ENCODE results near the gene LLCFC1.

The LLCFC1 gene

GRCh38 chr7:142935941-142936565 lies 3.2 kb upstream of the LLCFC1 start:
- Histone ChIP-seq H3K4me3 (ENCODE audit: low read depth, low read length) (no peak overlapping the region), H3K36me3 (replicated peaks) (no peaks in the 10 kb centered on the region), H3K27me3 (replicated peaks) (no peaks in the 10 kb centered on the region), H3K27ac (no peak overlapping the region)
- DNase-seq: no peak
- in situ Hi-C loops (cut with HindIII; ENCODE audit: low pct_ligation_motif_present, low sequenced_read_pairs): no loop called here
- TF ChIP-seq, protein P1, sequence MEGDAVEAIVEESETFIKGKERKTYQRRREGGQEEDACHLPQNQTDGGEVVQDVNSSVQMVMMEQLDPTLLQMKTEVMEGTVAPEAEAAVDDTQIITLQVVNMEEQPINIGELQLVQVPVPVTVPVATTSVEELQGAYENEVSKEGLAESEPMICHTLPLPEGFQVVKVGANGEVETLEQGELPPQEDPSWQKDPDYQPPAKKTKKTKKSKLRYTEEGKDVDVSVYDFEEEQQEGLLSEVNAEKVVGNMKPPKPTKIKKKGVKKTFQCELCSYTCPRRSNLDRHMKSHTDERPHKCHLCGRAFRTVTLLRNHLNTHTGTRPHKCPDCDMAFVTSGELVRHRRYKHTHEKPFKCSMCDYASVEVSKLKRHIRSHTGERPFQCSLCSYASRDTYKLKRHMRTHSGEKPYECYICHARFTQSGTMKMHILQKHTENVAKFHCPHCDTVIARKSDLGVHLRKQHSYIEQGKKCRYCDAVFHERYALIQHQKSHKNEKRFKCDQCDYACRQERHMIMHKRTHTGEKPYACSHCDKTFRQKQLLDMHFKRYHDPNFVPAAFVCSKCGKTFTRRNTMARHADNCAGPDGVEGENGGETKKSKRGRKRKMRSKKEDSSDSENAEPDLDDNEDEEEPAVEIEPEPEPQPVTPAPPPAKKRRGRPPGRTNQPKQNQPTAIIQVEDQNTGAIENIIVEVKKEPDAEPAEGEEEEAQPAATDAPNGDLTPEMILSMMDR (IDR thresholded peaks at IDR 0.05; ENCODE audit: low read depth, low read length, missing control alignments): no peak

DNA sequence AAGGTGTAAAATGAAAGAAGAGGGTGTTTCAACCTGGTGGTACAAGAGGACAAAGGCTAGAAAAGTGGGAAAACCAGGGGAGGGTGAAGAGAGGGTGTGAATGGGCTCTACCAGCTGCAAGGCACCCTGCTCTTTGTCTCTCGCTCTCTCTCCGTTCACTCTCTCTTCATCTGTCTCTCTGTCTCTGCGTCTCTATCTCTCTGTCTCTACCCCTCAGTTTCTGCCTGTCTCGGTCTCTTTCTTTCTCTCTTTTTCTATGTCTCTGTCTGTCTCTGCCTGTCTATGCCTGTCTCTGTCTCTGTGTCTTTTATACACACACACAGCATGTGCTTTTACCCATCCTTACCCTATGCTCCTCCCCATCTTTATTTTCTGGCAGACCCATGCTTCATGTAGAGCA lies 673 bp upstream of the LLCFC1 start:
- H3K36me3 ChIP-seq (replicated peaks): no peaks in the 10 kb centered on the region
- H3K27ac ChIP-seq: no peak overlapping the region
- no peak overlapping the region for H3K4me3 ChIP-seq (ENCODE audit: low read depth, low read length)
- TF ChIP-seq, protein P1 (IDR thresholded peaks at IDR 0.05; ENCODE audit: low read depth, low read length, missing control alignments): no peak
- no peaks in the 10 kb centered on the region for H3K27me3 ChIP-seq (replicated peaks)
- DNase-seq: no peak
- in situ Hi-C loops (cut with HindIII; ENCODE audit: low pct_ligation_motif_present, low sequenced_read_pairs): no loop called here

GRCh38 chr7:142940966-142941535 lies 1.8 kb downstream of the LLCFC1 start:
- no peaks in the 10 kb centered on the region for H3K27me3 ChIP-seq (replicated peaks)
- no peak overlapping the region for H3K27ac ChIP-seq
- H3K36me3 ChIP-seq (replicated peaks): no peaks in the 10 kb centered on the region
- DNase-seq: no peak
- in situ Hi-C loops (cut with HindIII; ENCODE audit: low pct_ligation_motif_present, low sequenced_read_pairs): no loop called here
- H3K4me3 ChIP-seq (ENCODE audit: low read depth, low read length): no peak overlapping the region
- TF ChIP-seq, protein P1 (IDR thresholded peaks at IDR 0.05; ENCODE audit: low read depth, low read length, missing control alignments): no peak

DNA sequence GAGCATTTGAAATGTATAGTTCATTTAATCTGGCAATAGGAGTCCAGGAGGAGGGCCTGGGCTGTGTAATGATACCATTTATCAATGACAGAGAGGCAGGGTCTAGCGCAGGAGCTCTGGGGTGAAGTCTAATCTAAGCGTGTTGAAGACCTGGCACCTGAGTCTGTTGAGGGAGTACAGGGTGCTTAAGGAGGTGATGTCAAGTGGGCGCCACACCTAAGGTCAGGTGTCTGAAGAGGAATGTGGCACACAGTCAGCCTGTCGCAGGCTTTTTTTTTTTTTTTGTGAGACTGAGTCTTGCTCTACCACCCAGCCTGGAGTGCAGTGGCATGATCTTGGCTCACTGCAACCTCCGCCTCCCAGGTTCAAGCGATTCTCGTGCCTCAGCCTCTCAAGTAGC lies 2.3 kb downstream of the LLCFC1 start:
- H3K27ac ChIP-seq: no peak overlapping the region
- no peaks in the 10 kb centered on the region for H3K36me3 ChIP-seq (replicated peaks)
- no peak overlapping the region for H3K4me3 ChIP-seq (ENCODE audit: low read depth, low read length)
- H3K27me3 ChIP-seq (replicated peaks): no peaks in the 10 kb centered on the region
- in situ Hi-C loops (cut with HindIII; ENCODE audit: low pct_ligation_motif_present, low sequenced_read_pairs): no loop called here
- TF ChIP-seq, protein P1 (IDR thresholded peaks at IDR 0.05; ENCODE audit: low read depth, low read length, missing control alignments): no peak
- DNase-seq: no peak

DNA sequence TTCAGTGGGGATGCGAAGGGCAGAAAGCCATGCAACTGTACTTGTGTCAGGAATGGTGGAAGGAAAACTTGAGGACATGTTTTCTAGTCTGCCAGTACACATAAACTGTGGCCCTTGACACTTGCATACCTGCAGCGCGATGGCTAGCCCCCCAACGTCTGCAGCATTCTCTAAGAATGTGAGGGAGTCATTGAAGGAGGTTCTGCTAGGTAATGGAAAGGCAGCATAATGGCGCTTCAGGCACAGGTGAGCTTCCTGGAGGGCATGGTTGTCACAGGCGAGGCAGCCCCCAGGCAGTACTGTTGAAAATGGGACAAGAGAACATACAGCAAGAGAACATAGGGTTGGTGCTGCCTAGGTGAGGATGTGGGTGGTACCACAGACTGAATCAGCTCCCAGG lies 3.5 kb downstream of the LLCFC1 start:
- DNase-seq: no peak
- Histone ChIP-seq H3K27ac (no peak overlapping the region), H3K4me3 (ENCODE audit: low read depth, low read length) (no peak overlapping the region), H3K36me3 (replicated peaks) (no peaks in the 10 kb centered on the region), H3K27me3 (replicated peaks) (no peaks in the 10 kb centered on the region)
- TF ChIP-seq, protein P1 (IDR thresholded peaks at IDR 0.05; ENCODE audit: low read depth, low read length, missing control alignments): no peak
- in situ Hi-C loops (cut with HindIII; ENCODE audit: low pct_ligation_motif_present, low sequenced_read_pairs): no loop called here

Measured in brain microvascular endothelial cell (primary cell).